Gastroesophageal sphincter (tissue), 3 donors: ENCODE measurements around the gene FLVCR1.

Source experiments
- EP300 ChIP-seq: sonication (generic); formaldehyde crosslinking; IDR thresholded peaks from one replicate; pipeline ENCODE4 v1.6.1; 2017; ENCODE audit warnings: antibody characterized with exemption, mild to moderate bottlenecking
- POLR2A ChIP-seq, 2 donors: fragments of 450-650 bp; IDR thresholded peaks; one replicate each; pipeline ENCODE4 v1.6.1; 2017; ENCODE audit warnings: antibody characterized with exemption in 2 of 2, mild to moderate bottlenecking in 2 of 2, moderate library complexity in 1 of 2
- POLR2AphosphoS5 ChIP-seq: sonication (generic); formaldehyde crosslinking; IDR thresholded peaks from one replicate; pipeline ENCODE4 v1.6.1; 2017; ENCODE audit warnings: antibody characterized with exemption
- TF ChIP-seq, protein P1 (sequence below), 4 experiments: fragments of 200-600 bp in 2 of 4; fragments of 450-650 bp in 2 of 4; sonication (generic) in 1 of 4; IDR thresholded peaks; one replicate each; pipeline ENCODE4 v1.5.1; 2017 to 2019; ENCODE audit warnings: antibody characterized with exemption in 4 of 4, mild to moderate bottlenecking in 2 of 4, moderate library complexity in 2 of 4

DNA sequence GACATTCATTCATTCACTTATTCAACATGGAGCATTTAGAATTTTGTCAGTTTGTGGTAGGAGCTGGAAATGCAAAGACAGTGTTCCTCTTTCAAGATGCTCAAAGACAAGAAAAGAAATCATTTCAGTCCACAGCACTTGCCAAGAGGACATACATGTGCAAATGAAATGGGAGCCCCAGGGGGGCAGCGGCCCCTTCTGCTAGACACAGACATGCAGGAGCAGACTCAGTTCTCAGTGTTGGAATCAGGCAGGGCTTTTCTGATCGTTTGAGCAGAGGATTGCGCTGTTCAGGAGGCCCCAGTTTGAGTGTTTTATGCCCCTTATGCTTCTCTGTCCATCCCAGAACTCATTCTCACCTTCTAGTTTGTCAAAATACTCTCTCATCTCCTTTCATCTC, 56.7 kb downstream of the FLVCR1 start:
- TF ChIP-seq, protein P1, sequence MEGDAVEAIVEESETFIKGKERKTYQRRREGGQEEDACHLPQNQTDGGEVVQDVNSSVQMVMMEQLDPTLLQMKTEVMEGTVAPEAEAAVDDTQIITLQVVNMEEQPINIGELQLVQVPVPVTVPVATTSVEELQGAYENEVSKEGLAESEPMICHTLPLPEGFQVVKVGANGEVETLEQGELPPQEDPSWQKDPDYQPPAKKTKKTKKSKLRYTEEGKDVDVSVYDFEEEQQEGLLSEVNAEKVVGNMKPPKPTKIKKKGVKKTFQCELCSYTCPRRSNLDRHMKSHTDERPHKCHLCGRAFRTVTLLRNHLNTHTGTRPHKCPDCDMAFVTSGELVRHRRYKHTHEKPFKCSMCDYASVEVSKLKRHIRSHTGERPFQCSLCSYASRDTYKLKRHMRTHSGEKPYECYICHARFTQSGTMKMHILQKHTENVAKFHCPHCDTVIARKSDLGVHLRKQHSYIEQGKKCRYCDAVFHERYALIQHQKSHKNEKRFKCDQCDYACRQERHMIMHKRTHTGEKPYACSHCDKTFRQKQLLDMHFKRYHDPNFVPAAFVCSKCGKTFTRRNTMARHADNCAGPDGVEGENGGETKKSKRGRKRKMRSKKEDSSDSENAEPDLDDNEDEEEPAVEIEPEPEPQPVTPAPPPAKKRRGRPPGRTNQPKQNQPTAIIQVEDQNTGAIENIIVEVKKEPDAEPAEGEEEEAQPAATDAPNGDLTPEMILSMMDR (IDR thresholded peaks at IDR 0.05), result no peak
- TF ChIP-seq POLR2AphosphoS5 (no peak), POLR2A (IDR thresholded peaks at IDR 0.05) (no peak), EP300 (no peak)
